ENCODE results near the gene PDS5A.

GRCh38 chr4:39978904-39979303 lies 1.2 kb upstream of the PDS5A start:
- no peak for TF ChIP-seq CTCF (IDR thresholded peaks at IDR 0.05)
- TF ChIP-seq POLR2A (IDR thresholded peaks at IDR 0.05) = no peak

Measured in heart left ventricle (tissue), 13 donors.